GM23248 (cell line): Measurements from ENCODE around the gene KDM7A.

Experiments
- EZH2 ChIP-seq: fragments of 200-600 bp; sonication (generic); IDR thresholded peaks from 2 replicates; pipeline ENCODE4 v1.6.1; 2018; ENCODE audit warnings: antibody characterized with exemption, mild to moderate bottlenecking; ENCODE audit not compliant: insufficient read depth, poor library complexity, severe bottlenecking
- EZH2phosphoT487 ChIP-seq: fragments of 200-600 bp; sonication (generic); IDR thresholded peaks from 2 replicates; pipeline ENCODE4 v1.6.1; 2018; ENCODE audit warnings: antibody characterized with exemption, moderate library complexity, mild to moderate bottlenecking, low read depth; ENCODE audit not compliant: insufficient read depth

DNA sequence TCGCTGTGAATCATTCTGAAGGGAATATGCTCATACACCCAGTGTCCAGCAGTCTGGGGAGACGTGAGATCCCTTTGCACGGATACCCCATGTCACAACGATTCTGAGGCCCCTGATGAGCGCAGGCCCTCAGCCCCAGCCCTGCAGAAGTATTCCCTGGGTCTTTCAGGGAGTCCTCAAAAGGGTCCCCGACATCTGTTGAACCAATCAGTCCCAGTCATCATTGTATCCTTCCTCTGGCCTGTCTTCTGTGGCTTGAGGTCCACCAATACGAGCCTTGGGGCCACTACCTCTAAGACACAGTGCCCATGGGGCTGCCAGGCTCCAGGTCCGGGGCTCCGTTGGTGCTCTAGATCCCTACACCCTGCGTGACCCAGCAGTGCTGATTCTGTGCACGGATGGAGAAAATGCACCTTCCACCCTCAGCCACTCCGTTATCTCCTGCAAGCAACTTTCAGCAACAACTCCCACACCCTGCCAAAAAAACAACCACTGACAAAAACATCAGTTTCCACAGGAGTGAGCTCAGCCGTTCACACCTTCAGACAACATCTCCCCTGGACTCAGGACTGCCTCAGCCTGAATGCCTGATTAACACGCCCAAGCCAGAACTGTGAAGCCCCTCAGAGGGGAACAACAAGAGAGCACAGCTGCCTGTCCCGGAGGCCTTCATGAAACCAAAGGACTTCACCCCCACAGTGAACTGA is 46.9 kb upstream of the KDM7A start:
- TF ChIP-seq EZH2 (no peak), EZH2phosphoT487 (no peak)
